Neural cell (in vitro differentiated cells): ENCODE results near the gene IRX1. TPM values are rescaled to one million over a fixed set of nuclear protein-coding genes. Genes with fewer than 3 reads are reported as not detected.

Experiments used
- H2AFZ ChIP-seq: fragments of 200-600, 300-800 bp; sonication (generic), shearing (Covaris generic); 2 replicates; pipeline ENCODE4 v1.6.0; 2014; ENCODE audit warnings: low read depth, mild to moderate bottlenecking, antibody characterized with exemption, low read length, moderate library complexity
- H3F3A ChIP-seq: fragments of 200-600 bp; shearing (Covaris generic); 2 replicates; pipeline ENCODE4 v1.6.1; 2016; ENCODE audit warnings: mild to moderate bottlenecking, moderate library complexity, mixed read lengths, antibody characterized with exemption, low read length; ENCODE audit not compliant: insufficient read depth, poor library complexity, severe bottlenecking
- H3K27ac ChIP-seq: fragments of 200-600, 300-800 bp; sonication (generic), shearing (Covaris generic); 2 replicates; pipeline ENCODE4 v1.5.1; 2014; ENCODE audit warnings: mild to moderate bottlenecking, low read length, moderate library complexity
- H3K27me3 ChIP-seq: fragments of 300-800, 200-600 bp; sonication (generic), shearing (Covaris generic); 2 replicates; pipeline ENCODE4 v1.6.0; 2014; ENCODE audit warnings: mild to moderate bottlenecking, low read depth, low read length, moderate library complexity; ENCODE audit not compliant: insufficient read depth
- H3K36me3 ChIP-seq: fragments of 300-800, 200-600 bp; sonication (generic), shearing (Covaris generic); 2 replicates; pipeline ENCODE4 v1.5.1; 2014; ENCODE audit warnings: mild to moderate bottlenecking, antibody characterized with exemption, low read length, moderate library complexity; ENCODE audit not compliant: insufficient read depth
- H3K4me2 ChIP-seq: fragments of 300-800, 200-600 bp; sonication (generic), shearing (Covaris generic); 2 replicates; pipeline ENCODE4 v1.6.0; 2014; ENCODE audit warnings: mild to moderate bottlenecking, low read length
- H3K4me3 ChIP-seq: fragments of 300-800, 200-600 bp; sonication (generic), shearing (Covaris generic); 2 replicates; pipeline ENCODE4 v1.5.1; 2014; ENCODE audit warnings: mild to moderate bottlenecking, low read length, moderate library complexity
- H3K79me2 ChIP-seq: fragments of 200-600 bp; shearing (Covaris generic); replicated peaks from 2 replicates; pipeline ENCODE4 v1.6.0; 2014; ENCODE audit warnings: mild to moderate bottlenecking, low read length, moderate library complexity; ENCODE audit not compliant: insufficient read depth
- H3K9ac ChIP-seq: fragments of 300-800, 200-600 bp; sonication (generic), shearing (Covaris generic); 2 replicates; pipeline ENCODE4 v1.6.1; 2016; ENCODE audit warnings: mild to moderate bottlenecking, low read length, mixed read lengths
- H3K9me2 ChIP-seq: fragments of 200-600 bp; shearing (Covaris generic); 2 replicates; pipeline ENCODE4 v1.6.1; 2016; ENCODE audit warnings: mild to moderate bottlenecking, low read length, mixed read lengths; ENCODE audit not compliant: insufficient read depth
- H3K9me3 ChIP-seq: fragments of 200-600, 300-800 bp; sonication (generic), shearing (Covaris generic); 2 replicates; pipeline ENCODE4 v1.6.1; 2016; ENCODE audit warnings: mild to moderate bottlenecking, mixed run types, low read length, moderate library complexity, mixed read lengths
- H4K20me1 ChIP-seq: fragments of 200-600 bp; shearing (Covaris generic); 2 replicates; pipeline ENCODE4 v1.6.1; 2016; ENCODE audit warnings: mild to moderate bottlenecking, mixed run types; ENCODE audit not compliant: insufficient read depth
- CTCF ChIP-seq: fragments of 450-650 bp; IDR thresholded peaks from 2 replicates; pipeline ENCODE4 v1.5.1; 2014; ENCODE audit warnings: antibody characterized with exemption, mild to moderate bottlenecking, moderate library complexity; ENCODE audit not compliant: poor library complexity, severe bottlenecking
- EP300 ChIP-seq: fragments of 450-650 bp; conservative IDR thresholded peaks from 2 replicates; pipeline ENCODE4 v1.6.1; 2014; ENCODE audit warnings: antibody characterized with exemption, mild to moderate bottlenecking, moderate library complexity; ENCODE audit not compliant: poor library complexity, severe bottlenecking
- EZH2 ChIP-seq: fragments of 200-600, 300-800 bp; shearing (Covaris generic), sonication (generic); IDR thresholded peaks from 2 replicates; pipeline ENCODE4 v1.6.1; 2014; ENCODE audit warnings: antibody characterized with exemption, low read length, borderline replicate concordance, mild to moderate bottlenecking; ENCODE audit not compliant: insufficient read depth, poor library complexity, severe bottlenecking
- MXI1 ChIP-seq: fragments of 450-650 bp; conservative IDR thresholded peaks from 2 replicates; pipeline ENCODE4 v1.6.1; 2014; ENCODE audit warnings: antibody characterized with exemption, mild to moderate bottlenecking; ENCODE audit not compliant: poor library complexity, severe bottlenecking
- POLR2AphosphoS5 ChIP-seq: IDR thresholded peaks from 2 replicates; pipeline ENCODE4 v1.6.1; 2012
- RAD21 ChIP-seq: fragments of 450-650 bp; conservative IDR thresholded peaks from 2 replicates; pipeline ENCODE4 v1.6.1; 2014; ENCODE audit warnings: antibody characterized with exemption, mild to moderate bottlenecking, moderate library complexity
- REST ChIP-seq: IDR thresholded peaks from 2 replicates; pipeline ENCODE4 v1.6.1; 2012; ENCODE audit warnings: borderline replicate concordance
- SMC3 ChIP-seq: fragments of 450-650 bp; conservative IDR thresholded peaks from 2 replicates; pipeline ENCODE4 v1.6.1; 2014; ENCODE audit warnings: antibody characterized with exemption, mild to moderate bottlenecking, moderate library complexity; ENCODE audit not compliant: poor library complexity
- TAF1 ChIP-seq: IDR thresholded peaks from 2 replicates; pipeline ENCODE4 v1.6.1; 2012; ENCODE audit warnings: low read depth
- polyA plus RNA-seq: library from polyadenylated mRNA; depleted of rRNA; stranded (reverse); fragments of >200 nt; gene quantifications from 2 replicates; pipeline ENCODE4 v1.2.3, GENCODE V29; 2014

IRX1 gene
- polyA plus RNA-seq, 1 donor from 2014 or later: not detected

GRCh38 chr5:3622961-3623360 is 27.3 kb downstream of the IRX1 start:
- H3K4me2 ChIP-seq: no peak overlapping the region
- no peaks in the 10 kb centered on the region for H3K9me3 ChIP-seq
- H3K36me3 ChIP-seq: no peaks in the 10 kb centered on the region
- no peaks in the 10 kb centered on the region for H4K20me1 ChIP-seq
- TF ChIP-seq CTCF: no peak
- TF ChIP-seq EZH2: no peak
- TF ChIP-seq MXI1: no peak
- TF ChIP-seq REST: no peak
- no peak for TF ChIP-seq SMC3
- no peak for TF ChIP-seq TAF1
- TF ChIP-seq EP300: no peak
- TF ChIP-seq POLR2AphosphoS5: no peak
- TF ChIP-seq RAD21: no peak
- no peak overlapping the region for H3K9ac ChIP-seq
- no peak overlapping the region for H3K4me3 ChIP-seq
- H3K9me2 ChIP-seq: no peaks in the 10 kb centered on the region
- no peaks in the 10 kb centered on the region for H3F3A ChIP-seq
- H2AFZ ChIP-seq: no peak overlapping the region
- no peaks in the 10 kb centered on the region for H3K79me2 ChIP-seq
- H3K27ac ChIP-seq: no peak overlapping the region
- no peaks in the 10 kb centered on the region for H3K27me3 ChIP-seq

- TF ChIP-seq REST: no peak
- no peak for TF ChIP-seq CTCF
- TF ChIP-seq EZH2: no peak
- TF ChIP-seq EP300: no peak
- TF ChIP-seq MXI1: no peak
Observed at GRCh38 chr5:3625626-3626025, 30.0 kb downstream of the IRX1 start.

More at GRCh38 chr5:3625626-3626025, 30.0 kb downstream of the IRX1 start:
- no peaks in the 10 kb centered on the region for H3K36me3 ChIP-seq
- H3K4me2 ChIP-seq: no peak overlapping the region
- no peaks in the 10 kb centered on the region for H4K20me1 ChIP-seq
- H3K27me3 ChIP-seq: no peaks in the 10 kb centered on the region
- no peak overlapping the region for H2AFZ ChIP-seq
- no peak overlapping the region for H3K4me3 ChIP-seq
- H3F3A ChIP-seq: no peaks in the 10 kb centered on the region
- no peak overlapping the region for H3K27ac ChIP-seq
- no peaks in the 10 kb centered on the region for H3K9me2 ChIP-seq
- H3K9ac ChIP-seq: no peak overlapping the region
- H3K9me3 ChIP-seq: no peaks in the 10 kb centered on the region
- no peaks in the 10 kb centered on the region for H3K79me2 ChIP-seq
